ENCODE data around the gene CTBP2.

CTBP2 gene

GRCh38 chr10:124955243-124955642, 205.1 kb downstream of the CTBP2 start:
- Histone ChIP-seq H3K27me3 (ENCODE audit: low read length) (no peaks in the 10 kb centered on the region), H3K36me3 (ENCODE audit: low read length) (no peaks in the 10 kb centered on the region), H3K27ac (ENCODE audit: low read depth, low read length) (no peak overlapping the region), H4K20me1 (ENCODE audit: low read depth, low read length) (peaks cover 10% of the 10 kb centered on the region; the same call in 1 of the 2 replicates), H3K4me3 (ENCODE audit: insufficient read depth, low read length, poor library complexity, severe bottlenecking) (no peak overlapping the region), H3K9ac (ENCODE audit: low read length) (no peak overlapping the region), H3K4me2 (ENCODE audit: low read depth, low read length, poor library complexity, severe bottlenecking) (no peak overlapping the region), H3K9me3 (ENCODE audit: insufficient read depth, low read length) (no peaks in the 10 kb centered on the region), H2AFZ (ENCODE audit: low read depth, low read length, severe bottlenecking) (no peak overlapping the region), H3K79me2 (ENCODE audit: insufficient read depth, low read length) (peaks cover 74% of the 10 kb centered on the region), H3K9me2 (replicated peaks; ENCODE audit: insufficient read depth, low read length) (no peaks in the 10 kb centered on the region), H3F3A (ENCODE audit: insufficient read depth) (peaks cover 3% of the 10 kb centered on the region; the same call in 1 of the 2 replicates)
- TF ChIP-seq CTCF (IDR thresholded peaks at IDR 0.05; ENCODE audit: insufficient read depth, low read length, poor library complexity, severe bottlenecking) (no peak), EZH2phosphoT487 (conservative IDR thresholded peaks at IDR 0.05; ENCODE audit: low read length) (no peak)

- Histone ChIP-seq H4K20me1 (ENCODE audit: low read depth, low read length) (peaks cover 10% of the 10 kb centered on the region; the same call in 1 of the 2 replicates), H3K4me2 (ENCODE audit: low read depth, low read length, poor library complexity, severe bottlenecking) (no peak overlapping the region), H2AFZ (ENCODE audit: low read depth, low read length, severe bottlenecking) (no peak overlapping the region), H3F3A (ENCODE audit: insufficient read depth) (peaks cover 3% of the 10 kb centered on the region; the same call in 1 of the 2 replicates), H3K36me3 (ENCODE audit: low read length) (0 out of 2 replicates have a peak, but pooled peaks cover 3% of the 10 kb centered on the region), H3K4me3 (ENCODE audit: insufficient read depth, low read length, poor library complexity, severe bottlenecking) (no peak overlapping the region), H3K27me3 (ENCODE audit: low read length) (no peaks in the 10 kb centered on the region), H3K9me3 (ENCODE audit: insufficient read depth, low read length) (no peaks in the 10 kb centered on the region), H3K9me2 (replicated peaks; ENCODE audit: insufficient read depth, low read length) (no peaks in the 10 kb centered on the region), H3K9ac (ENCODE audit: low read length) (no peak overlapping the region), H3K27ac (ENCODE audit: low read depth, low read length) (no peak overlapping the region), H3K79me2 (ENCODE audit: insufficient read depth, low read length) (peaks cover 75% of the 10 kb centered on the region)
- TF ChIP-seq CTCF (IDR thresholded peaks at IDR 0.05; ENCODE audit: insufficient read depth, low read length, poor library complexity, severe bottlenecking) (no peak), EZH2phosphoT487 (conservative IDR thresholded peaks at IDR 0.05; ENCODE audit: low read length) (no peak)
Measured at GRCh38 chr10:124953421-124953820, 206.9 kb downstream of the CTBP2 start.

GRCh38 chr10:124952123-124952522, 208.2 kb downstream of the CTBP2 start:
- no peaks in the 10 kb centered on the region for H3K9me2 ChIP-seq (replicated peaks; ENCODE audit: insufficient read depth, low read length)
- H4K20me1 ChIP-seq (ENCODE audit: low read depth, low read length) = peaks cover 7% of the 10 kb centered on the region; the same call in 1 of the 2 replicates
- no peak for TF ChIP-seq EZH2phosphoT487 (conservative IDR thresholded peaks at IDR 0.05; ENCODE audit: low read length)
- TF ChIP-seq CTCF (IDR thresholded peaks at IDR 0.05; ENCODE audit: insufficient read depth, low read length, poor library complexity, severe bottlenecking) = no peak
- no peak overlapping the region for H3K9ac ChIP-seq (ENCODE audit: low read length)
- no peak overlapping the region for H3K4me2 ChIP-seq (ENCODE audit: low read depth, low read length, poor library complexity, severe bottlenecking)
- H3F3A ChIP-seq (ENCODE audit: insufficient read depth) = peaks cover 3% of the 10 kb centered on the region; the same call in 1 of the 2 replicates
- H3K9me3 ChIP-seq (ENCODE audit: insufficient read depth, low read length) = no peaks in the 10 kb centered on the region
- no peak overlapping the region for H3K4me3 ChIP-seq (ENCODE audit: insufficient read depth, low read length, poor library complexity, severe bottlenecking)
- H3K79me2 ChIP-seq (ENCODE audit: insufficient read depth, low read length) = peaks cover 75% of the 10 kb centered on the region
- H2AFZ ChIP-seq (ENCODE audit: low read depth, low read length, severe bottlenecking) = no peak overlapping the region
- H3K27ac ChIP-seq (ENCODE audit: low read depth, low read length) = no peak overlapping the region
- no peaks in the 10 kb centered on the region for H3K27me3 ChIP-seq (ENCODE audit: low read length)
- H3K36me3 ChIP-seq (ENCODE audit: low read length) = peaks cover 3% of the 10 kb centered on the region; the same call in 1 of the 2 replicates
